COLO668 (cell line): ENCODE measurements around the gene DCAF6.

ENCODE experiments used
- DNase-seq: peaks from one replicate; lab custom pipeline; 2025; ENCODE audit not compliant: unreplicated experiment; lab: John Stamatoyannopoulos, UW

The DCAF6 gene

DNA sequence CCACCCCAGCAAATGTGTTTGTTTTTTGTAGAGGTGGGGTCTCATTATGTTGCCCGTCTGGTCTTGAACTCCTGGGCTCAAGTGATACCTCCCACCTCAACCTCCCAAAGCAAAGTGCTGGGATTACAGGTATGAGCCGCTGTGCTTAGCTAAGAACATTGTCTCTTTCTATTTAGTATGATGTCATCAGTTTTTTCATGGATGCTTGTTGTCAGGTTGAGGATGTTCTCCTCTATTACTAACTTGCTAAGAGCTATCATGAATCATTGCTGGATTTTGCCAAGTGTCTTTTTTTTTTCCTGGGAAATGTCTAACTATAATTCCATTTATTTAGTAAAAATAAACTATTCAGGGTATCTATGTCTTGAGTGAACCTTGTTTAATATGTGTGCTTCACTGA, 19.4 kb downstream of the DCAF6 start:
- DNase-seq, result no peak

DNA sequence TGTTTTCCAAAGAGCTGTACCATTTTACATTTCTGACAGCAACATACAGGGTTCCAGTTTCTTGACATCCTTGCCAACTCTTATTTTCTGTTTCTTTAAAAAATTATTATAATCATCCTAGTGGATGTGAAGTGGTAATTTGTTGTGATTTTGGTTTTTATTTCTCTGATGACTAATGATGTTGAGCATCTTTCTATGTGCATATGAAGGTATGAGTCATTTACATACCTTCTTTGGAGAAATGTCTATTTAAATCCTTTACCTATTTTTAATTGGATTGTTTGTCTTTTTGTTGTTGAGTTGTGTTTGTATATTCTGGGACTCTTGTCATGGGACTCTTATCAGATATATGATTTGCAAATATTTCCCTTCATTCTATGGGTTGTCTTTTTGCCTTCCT, 21.2 kb downstream of the DCAF6 start:
- DNase-seq, result no peak

- DNase-seq, result no peak
Measured at GRCh38 chr1:167964646-167965045, 28.2 kb downstream of the DCAF6 start.

GRCh38 chr1:167966050-167966449, 29.6 kb downstream of the DCAF6 start:
- no peak for DNase-seq

DNA sequence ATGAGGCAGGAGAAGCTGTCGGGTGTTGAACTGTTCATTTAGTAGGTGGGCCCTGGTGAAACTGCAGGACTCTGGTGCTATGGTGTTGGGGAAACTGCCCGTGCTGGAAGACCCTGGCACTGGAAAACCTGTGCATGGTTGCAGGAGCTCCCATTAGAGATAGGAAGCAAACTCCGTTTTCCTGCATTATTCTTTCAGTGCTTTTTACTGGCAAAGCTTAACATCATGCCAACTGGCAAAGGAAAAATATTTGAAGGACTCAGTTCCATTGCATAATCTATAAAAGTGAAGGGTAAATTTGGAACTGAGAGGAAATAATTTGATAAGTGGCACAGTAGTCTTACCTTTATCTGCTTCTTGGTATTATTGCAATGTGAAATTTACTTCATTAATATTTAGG, 32.1 kb downstream of the DCAF6 start:
- DNase-seq, result no peak

DNA sequence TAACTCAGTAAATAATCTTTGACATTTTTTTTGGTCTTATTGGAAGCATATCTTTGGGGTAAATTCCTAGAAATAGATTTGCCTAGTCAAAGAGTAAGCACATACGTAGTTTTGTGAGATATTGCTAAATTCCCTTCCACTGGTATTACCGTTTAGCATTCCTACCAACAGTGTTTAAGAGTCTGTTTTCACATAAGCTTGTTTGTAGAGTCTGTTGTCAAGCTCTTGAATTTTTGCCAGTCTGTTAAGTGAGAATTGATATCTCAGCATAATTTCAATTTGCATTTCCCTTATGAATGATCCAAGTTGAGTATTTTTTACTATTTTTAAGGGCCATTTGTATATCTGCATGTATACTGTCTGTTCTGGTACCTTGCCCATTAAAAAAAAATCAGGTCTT, 37.3 kb downstream of the DCAF6 start:
- no peak for DNase-seq

GRCh38 chr1:167974698-167975097, 38.2 kb downstream of the DCAF6 start:
- no peak for DNase-seq

- no peak for DNase-seq
Measured at GRCh38 chr1:167977245-167977644, 40.8 kb downstream of the DCAF6 start.

GRCh38 chr1:167981933-167982332, 45.5 kb downstream of the DCAF6 start:
- no peak for DNase-seq

- no peak for DNase-seq
Measured at GRCh38 chr1:167983797-167984420, 47.4 kb downstream of the DCAF6 start.

- DNase-seq, result no peak
Measured at GRCh38 chr1:167984886-167985489, 48.5 kb downstream of the DCAF6 start.

DNA sequence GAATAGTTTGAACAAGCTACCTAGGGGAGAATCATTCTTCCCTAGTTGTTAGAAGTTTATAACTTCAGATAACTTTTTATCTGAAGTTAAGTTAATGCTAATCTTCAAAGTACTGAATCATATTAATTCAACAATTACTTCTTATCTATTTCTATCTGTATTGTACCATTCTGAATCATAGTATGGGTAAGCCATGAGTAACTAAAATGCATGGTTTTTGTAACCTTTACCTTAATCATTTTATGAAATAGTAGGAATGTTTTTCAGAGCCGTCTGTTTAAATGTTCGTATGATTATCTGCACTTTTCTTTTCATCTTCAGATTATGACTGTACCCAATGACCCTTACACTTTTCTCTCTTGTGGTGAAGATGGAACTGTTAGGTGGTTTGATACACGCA, 50.7 kb downstream of the DCAF6 start:
- no peak for DNase-seq

DNA sequence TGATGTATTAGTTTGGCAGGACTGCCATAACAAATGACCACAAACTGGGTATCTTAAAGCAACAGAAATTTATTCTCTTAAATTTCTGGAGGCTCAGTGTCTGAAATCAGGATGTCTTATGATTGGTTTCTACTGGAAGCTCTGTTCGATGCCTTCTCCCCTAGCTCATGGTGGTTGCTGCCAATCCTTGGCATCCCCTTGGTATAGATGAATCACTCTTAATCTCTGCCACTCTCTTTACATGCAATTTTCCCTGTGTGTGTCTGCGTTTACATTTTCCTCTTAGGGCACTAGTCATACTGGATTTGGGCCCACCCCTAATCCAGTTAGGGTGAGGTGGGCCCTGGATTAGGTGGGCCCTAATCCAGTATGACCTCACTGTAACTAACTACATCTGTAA, 55.1 kb downstream of the DCAF6 start:
- no peak for DNase-seq

DNA sequence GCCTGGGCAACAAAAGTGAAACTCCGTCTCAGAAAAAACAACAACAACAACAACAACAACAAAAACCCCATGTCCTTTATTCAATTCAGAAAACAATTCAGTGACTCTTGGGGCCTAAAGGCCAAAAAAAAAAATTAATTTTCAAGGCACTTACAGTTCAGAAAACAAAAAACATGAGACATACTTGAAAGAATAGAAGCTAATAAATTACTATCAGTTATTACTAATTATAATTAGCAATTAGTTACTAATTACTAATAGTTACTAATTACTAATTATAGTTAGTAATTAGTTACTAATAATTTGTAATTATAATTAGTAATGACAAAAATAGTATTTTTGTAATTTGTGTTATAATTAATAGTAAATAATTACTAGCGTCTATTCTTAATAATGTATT, 57.2 kb downstream of the DCAF6 start:
- DNase-seq, result no peak

DNA sequence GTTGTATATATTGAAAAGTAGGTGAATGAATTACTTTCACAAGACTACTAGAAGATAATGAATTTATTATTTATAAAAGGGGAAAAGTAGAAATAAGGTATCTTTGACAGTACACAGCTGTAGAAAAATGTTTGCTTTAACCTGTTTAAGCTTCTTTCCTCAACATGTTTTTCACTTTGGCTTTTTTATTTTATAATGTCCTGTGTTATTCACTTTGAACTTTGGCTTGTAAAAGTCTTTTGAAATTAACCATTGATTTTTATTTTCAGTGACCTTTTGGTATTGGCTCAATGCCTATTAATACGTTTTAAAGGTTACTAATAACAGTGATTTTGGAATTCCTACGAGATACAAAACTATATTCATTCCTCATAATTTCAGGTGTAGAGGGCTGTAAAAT, 58.1 kb downstream of the DCAF6 start:
- no peak for DNase-seq

GRCh38 chr1:167995038-167995437, 58.6 kb downstream of the DCAF6 start:
- DNase-seq, result no peak

DNA sequence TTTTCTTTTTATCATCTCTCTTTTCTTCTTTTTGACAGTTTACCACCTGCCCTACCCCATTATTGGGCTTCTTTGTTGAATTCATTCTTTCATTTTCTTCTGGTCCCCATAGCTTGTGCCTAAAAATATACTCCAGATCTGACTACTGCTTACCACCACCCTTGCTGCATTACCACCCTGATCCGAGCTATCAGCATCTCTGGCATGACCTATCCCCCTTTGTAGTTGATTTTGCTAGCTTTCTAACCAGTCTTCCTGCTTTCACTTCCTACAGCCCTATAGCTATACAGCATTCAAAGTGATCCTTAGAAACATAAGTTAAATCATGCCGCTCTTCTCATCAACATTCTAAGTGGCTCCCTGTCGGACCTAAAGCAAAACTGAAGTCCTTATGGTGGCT, 59.8 kb downstream of the DCAF6 start:
- no peak for DNase-seq

DNA sequence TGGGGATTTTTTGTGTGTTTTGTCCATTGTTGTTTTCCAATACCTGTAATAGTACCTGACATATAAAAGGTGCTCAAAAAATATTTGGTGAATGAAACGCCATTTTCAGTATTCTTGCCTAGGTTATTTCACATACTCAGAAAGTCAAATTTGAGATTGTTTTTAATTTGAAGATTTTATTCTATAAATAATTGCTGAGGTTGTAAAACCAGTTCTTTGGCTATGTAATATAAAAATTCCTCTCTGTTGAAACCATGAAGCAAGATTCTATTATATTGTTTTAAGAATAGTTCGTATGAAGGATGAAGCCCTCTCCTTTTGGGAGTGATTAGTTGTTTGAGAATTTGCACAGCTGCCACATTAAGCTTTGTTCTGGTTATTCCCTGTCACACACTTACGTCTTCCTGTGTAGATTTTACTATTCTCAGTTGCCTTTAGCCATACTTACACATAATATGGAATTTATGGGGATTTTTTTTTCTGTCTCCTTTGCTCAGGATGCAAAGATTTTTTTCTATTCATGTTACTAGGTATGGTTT, 60.6 kb downstream of the DCAF6 start:
- DNase-seq, result no peak

- DNase-seq, result no peak
Measured at GRCh38 chr1:167999877-168000276, 63.4 kb downstream of the DCAF6 start.

GRCh38 chr1:168000656-168001055, 64.2 kb downstream of the DCAF6 start:
- no peak for DNase-seq

- DNase-seq, result no peak
Measured at GRCh38 chr1:168001213-168001612, 64.7 kb downstream of the DCAF6 start.

DNA sequence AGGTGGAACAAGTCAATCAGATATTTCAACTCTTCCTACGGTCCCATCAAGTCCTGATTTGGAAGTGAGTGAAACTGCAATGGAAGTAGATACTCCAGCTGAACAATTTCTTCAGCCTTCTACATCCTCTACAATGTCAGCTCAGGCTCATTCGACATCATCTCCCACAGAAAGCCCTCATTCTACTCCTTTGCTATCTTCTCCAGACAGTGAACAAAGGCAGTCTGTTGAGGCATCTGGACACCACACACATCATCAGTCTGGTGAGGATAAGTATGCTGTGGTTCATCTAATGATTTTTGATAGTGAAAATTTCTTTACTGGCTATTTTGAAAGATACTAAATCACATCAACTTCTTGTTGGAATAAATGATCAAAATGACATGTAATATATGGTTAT, 68.0 kb downstream of the DCAF6 start:
- no peak for DNase-seq

- DNase-seq, result no peak
Measured at GRCh38 chr1:168005529-168005928, 69.0 kb downstream of the DCAF6 start.
